GM13976 (cell line): Measurements from ENCODE around the gene NRXN2.

Source experiments
- DNase-seq: peaks from one replicate; pipeline ENCODE4 v3.0.0; 2012; ENCODE audit warnings: low spot score
- in situ Hi-C: fragments of 300-500 bp; cut with MboI; formaldehyde crosslinking; loops from one replicate; pipeline ENCODE4 v1.12.0; 2022; ENCODE audit warnings: low sequenced_read_pairs, mixed read lengths, inconsistent platforms; ENCODE audit not compliant: unreplicated experiment
- TF ChIP-seq, protein P1 (sequence below): IDR thresholded peaks from 2 replicates; pipeline ENCODE4 v1.5.1; 2012; ENCODE audit warnings: borderline replicate concordance, mild to moderate bottlenecking; ENCODE audit not compliant: insufficient read depth; ENCODE audit errors: extremely low read depth, missing control alignments, control extremely low read depth

The NRXN2 gene

GRCh38 chr11:64753380-64754123 is 30.6 kb upstream of the NRXN2 start:
- DNase-seq = no peak
- in situ Hi-C loops = no loop called here
- TF ChIP-seq, protein P1, sequence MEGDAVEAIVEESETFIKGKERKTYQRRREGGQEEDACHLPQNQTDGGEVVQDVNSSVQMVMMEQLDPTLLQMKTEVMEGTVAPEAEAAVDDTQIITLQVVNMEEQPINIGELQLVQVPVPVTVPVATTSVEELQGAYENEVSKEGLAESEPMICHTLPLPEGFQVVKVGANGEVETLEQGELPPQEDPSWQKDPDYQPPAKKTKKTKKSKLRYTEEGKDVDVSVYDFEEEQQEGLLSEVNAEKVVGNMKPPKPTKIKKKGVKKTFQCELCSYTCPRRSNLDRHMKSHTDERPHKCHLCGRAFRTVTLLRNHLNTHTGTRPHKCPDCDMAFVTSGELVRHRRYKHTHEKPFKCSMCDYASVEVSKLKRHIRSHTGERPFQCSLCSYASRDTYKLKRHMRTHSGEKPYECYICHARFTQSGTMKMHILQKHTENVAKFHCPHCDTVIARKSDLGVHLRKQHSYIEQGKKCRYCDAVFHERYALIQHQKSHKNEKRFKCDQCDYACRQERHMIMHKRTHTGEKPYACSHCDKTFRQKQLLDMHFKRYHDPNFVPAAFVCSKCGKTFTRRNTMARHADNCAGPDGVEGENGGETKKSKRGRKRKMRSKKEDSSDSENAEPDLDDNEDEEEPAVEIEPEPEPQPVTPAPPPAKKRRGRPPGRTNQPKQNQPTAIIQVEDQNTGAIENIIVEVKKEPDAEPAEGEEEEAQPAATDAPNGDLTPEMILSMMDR = no peak

DNA sequence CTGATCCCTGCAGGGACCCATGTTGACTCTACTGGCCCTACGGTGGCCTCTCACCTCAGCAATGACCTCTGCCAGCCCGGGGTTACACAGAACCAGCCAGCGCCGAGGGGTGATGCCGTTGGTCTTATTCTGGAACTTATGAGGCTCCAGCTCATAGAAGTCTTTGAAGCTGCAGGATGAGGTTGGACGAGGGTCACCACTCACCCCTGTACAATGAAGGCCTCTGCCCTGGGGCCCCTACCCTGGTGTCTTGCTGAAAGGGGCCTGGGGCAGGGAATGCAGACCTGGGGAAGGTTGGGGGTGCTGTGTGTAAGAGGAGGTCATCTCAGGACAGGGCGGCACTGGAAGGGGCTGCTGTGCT is 30.0 kb upstream of the NRXN2 start:
- in situ Hi-C loops = no loop called here
- TF ChIP-seq, protein P1 = no peak
- DNase-seq = no peak

DNA sequence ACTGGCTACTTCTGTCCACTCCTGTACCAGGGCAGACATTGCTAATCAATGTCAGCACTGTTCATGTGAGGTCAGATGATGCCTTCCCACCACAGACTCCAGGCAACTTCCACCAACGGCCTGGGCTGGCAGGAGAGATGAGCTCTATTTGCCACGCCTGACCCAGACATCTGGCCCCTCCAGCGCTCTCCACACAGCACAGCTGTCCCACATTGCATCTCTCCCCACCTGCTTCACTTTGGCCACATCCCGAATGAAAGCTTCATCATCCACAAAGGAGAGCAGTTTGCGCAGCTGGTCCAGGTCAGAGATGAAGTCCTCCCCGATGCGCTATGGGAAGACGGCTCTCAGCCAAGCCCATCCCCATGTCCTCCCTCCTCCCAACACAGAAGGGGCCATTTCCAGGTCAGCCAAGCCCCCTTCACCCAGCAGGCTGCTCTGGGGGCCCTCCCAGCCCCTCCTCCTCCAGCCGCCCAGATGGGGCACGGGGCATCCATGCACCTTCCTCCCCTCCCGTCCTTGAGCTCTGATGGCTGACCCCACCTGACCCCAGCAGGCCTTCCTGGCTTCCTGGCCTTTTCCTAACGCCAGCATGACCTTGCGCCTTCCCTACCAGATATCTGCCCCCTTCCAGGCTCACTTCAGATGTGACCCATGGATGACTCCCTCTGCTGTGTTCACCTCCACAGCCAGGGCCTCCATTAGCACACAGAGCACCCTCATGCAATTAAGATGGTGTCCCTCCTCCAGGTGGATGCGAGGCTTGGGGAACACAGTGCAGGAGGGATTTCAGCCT is 29.4 kb upstream of the NRXN2 start:
- DNase-seq = no peak
- TF ChIP-seq, protein P1 = no peak
- in situ Hi-C loops = no loop called here

GRCh38 chr11:64751580-64751979 is 28.6 kb upstream of the NRXN2 start:
- in situ Hi-C loops = no loop called here
- DNase-seq = no peak
- TF ChIP-seq, protein P1 = no peak

DNA sequence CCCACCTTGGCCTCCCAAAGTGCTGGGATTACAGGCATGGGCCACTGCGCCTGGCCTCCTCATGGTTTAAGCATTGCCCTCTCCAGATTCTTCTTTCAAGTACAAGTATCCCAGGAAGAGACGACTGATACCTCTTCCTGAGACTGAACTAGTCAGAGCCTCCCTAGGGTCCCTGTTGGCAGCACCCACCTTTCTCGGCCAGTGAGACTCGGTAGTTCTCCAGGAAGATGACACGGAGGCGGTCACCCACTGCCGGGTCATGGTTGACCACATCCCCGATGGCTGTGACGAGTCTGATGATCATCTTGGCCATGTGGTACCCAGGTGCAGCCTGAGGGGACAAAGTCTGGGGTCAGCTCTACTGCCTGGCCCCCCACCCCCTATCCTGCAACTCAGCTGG is 28.1 kb upstream of the NRXN2 start:
- in situ Hi-C loops = no loop called here
- TF ChIP-seq, protein P1 = no peak
- DNase-seq = no peak

DNA sequence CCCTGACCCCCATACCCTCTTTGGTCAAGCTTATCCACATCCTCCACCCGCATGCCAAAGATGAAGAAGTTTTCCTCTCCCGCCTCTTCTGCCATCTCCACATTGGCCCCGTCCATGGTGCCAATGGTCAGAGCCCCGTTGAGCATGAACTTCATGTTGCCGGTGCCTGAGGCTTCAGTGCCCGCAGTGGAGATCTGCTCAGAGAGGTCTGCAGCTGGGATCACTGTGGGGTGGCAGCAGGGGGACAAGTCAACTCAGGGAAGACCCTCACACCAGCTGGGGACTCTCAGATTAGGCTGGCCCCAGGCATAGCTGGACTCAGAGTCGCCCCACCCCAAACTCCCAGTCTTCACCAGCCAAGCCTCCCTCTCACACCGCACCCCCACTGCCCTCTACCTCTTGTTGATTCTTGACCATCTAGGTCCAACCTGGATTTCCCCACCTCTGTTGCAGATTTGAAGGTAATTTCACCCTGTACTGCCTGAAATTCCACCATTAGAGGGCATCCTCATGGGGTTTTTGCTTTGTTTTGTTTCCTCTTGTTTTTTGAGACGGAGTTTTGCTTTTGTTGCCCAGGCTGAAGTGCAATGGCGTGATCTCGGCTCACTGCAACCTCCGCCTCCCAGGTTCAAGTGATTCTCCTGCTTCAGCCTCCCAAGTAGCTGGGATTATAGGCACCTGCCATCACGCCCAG is 27.5 kb upstream of the NRXN2 start:
- DNase-seq = no peak
- in situ Hi-C loops = no loop called here

More for the DNA sequence above, 27.5 kb upstream of the NRXN2 start:
- TF ChIP-seq, protein P1 = no peak
